HG02610 (cell line): Measurements from ENCODE around the gene ALG14.

Experiments used
- ATAC-seq: cut with Tn5 transposase; IDR thresholded peaks from one replicate; pipeline ENCODE4 v1.9.1; 2021; ENCODE audit warnings: mild to moderate bottlenecking, moderate library complexity; ENCODE audit not compliant: unreplicated experiment

The ALG14 gene

DNA sequence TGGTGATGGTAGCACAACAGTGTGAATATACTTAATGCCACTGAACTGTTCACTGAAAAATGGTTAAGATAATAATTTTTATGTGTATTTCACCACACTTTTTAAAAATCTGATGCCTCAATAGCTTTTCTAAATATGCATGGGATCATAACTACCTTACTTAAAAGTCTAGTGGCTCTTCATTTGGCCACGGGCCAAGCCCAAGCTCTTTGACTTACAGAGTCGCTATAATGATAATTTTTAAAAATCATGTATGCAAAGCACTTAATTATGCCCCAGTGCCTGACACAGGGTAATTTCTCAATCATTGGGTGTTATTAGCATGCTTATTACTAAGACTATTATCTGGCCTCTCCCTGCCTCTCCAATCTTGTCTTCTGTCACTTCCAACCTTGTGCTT lies 138.2 kb downstream of the ALG14 start:
- ATAC-seq: no peak

DNA sequence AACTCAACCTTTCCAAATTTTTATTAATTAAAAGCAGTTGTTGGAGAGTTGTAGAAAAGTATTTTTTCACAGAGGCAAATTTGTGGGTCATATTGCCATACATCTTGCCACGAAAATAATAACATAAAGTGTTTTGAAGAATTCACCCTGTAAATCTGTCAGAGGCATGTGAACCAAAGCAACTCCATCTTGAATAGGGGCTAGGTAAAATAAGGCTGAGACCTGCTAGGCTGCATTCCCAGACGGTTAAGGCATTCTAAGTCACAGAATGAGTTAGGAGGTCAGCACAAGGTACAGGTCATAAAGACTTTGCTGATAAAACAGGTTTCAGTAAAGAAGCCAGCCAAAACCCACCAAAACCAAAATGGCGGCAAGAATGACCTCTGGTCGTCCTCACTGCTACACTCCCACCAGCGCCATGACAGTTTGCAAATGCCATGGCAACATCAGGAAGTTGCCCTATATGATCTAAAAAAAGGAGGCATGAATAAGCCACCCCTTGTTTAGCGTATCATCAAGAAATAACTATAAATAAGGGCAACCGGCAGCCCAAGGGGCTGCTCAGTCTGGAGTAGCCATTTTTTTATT lies 141.4 kb downstream of the ALG14 start:
- ATAC-seq: no peak

DNA sequence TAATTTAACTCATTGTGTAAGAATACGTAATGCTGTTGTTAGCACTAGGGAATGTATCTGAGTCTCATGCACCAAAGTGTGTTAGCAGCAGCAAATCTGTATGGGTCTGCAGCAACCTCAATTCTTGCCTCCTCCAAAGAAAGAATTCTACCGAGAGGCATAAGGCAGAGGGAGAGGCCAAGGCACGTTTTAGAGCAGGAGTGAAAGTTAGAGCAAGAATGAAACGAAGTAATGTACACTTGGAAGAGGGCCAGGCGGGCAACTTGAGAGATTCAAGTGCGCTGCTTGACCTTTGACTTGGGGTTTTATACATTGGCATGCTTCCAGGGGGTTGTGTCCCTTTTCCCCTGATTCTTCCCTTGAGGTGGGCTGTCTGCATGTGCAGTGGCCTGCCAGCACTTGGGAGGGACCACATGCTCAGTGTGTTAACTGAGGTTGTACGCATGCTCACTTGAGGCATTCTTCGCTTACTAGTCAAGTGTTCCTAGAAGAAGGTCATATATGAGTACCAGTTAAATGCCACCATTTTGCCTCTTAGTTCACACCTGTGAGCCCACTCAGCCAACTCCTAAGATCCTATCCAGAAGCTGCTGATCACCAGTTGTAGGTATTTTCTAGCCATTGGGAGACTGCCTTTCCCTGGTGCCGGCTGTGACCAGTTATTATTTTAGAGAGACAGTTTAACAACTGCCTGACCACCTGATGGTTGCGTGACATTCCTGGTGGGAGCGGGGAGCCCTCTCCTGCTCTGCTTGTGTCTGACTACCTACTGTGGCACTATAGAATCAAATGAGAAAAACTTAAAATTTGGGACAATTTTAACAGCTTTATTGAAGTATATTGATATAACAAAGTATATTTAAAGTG lies 143.2 kb downstream of the ALG14 start:
- no peak for ATAC-seq

DNA sequence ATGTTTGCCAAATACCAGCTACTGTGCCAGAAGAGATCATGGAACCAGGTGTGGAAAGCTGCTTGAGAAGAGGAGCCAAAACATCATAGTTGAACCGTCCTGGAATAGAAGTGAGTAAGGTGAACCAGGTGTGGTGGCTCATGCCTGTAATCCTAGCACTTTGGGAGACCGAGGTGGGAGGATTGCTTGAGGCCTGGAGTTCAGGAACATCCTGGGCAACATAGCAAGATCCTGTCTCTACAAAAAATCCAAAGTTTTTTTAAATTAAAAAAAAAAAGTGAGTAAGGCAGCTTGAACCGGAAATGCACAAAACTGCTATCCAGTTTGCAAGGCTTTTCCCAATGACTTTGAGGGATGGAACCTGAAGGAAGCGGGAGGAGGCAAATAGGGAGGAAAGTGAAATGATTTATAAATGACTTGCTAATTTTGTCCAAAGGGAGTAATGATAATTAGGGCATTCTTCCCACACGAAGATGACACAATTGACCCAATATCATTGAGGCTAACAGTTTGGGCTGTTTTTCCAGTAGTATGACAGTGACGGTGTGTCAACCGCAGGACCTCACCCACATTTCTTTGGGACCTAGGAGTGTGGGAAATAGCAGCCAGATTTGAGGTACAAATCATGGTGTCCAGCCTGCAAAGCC lies 144.3 kb downstream of the ALG14 start:
- ATAC-seq: no peak

DNA sequence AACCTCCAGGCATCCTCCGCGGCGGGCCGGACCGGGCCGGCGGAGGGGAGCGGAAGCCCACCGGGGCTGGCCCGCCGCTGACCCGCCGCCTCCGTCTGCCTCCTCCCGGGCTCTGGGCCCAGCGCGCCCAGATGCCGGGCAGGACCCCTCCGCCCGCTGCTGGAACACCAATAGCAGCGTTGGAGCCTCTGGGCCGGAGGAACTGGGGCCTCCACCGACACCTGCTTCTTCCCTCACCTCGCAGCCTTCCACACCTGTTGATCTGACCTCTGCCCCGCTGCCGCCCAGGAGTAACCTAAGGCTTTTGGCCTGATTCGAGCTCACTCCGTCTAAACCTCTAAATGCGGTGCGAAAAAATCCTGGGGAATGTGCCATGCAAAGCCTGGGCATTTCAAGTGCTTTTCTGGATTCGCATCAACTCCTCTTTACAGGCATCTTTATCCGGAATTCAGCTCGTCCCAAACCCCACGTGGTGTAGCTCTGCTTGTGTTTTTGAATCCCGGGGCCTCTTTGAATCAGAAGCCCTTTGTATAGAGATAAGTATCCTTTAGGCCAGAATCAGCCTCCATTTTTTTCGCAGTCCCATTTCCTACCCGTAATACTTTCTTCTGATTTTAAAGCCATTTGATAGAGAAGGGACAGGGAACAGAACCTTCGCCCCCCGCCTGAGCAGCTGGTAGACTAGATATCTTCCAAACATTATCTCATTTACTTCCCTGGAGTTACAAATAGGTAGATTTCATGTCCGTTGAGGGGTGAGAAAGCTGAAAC lies 145.2 kb downstream of the ALG14 start:
- ATAC-seq: no peak

DNA sequence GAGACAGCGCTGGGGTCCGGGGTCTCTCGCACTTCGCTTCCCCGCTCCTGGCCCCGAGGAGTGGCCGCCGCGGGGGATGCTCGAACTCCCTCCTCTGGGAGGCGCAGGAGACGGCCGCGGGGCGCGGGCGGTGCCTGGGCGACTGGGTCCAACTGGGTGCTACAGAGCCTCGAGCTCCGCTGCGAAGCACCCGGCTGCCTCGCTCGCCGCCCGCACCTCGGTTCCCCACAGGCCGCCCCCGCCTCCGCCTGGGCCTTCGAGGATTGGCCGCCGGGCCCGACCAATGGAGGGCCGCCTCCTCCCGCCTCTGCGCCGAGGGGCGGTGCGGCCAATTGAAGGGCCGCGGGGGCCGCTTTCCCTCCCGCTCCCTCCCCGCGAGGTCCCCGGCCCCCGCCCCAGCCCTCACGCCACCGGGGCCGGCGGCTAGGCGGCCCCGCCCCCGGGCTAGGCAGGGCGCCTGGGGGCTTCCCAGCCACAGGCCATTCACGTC lies 145.8 kb downstream of the ALG14 start, which contains the start of gene CNN3:
Gene CNN3 (minus strand): TSS at position 196 of the 490 bp plus-strand sequence. CDS start 216 bp downstream, outside the sequence.
- ATAC-seq: peak; percentile 75

DNA sequence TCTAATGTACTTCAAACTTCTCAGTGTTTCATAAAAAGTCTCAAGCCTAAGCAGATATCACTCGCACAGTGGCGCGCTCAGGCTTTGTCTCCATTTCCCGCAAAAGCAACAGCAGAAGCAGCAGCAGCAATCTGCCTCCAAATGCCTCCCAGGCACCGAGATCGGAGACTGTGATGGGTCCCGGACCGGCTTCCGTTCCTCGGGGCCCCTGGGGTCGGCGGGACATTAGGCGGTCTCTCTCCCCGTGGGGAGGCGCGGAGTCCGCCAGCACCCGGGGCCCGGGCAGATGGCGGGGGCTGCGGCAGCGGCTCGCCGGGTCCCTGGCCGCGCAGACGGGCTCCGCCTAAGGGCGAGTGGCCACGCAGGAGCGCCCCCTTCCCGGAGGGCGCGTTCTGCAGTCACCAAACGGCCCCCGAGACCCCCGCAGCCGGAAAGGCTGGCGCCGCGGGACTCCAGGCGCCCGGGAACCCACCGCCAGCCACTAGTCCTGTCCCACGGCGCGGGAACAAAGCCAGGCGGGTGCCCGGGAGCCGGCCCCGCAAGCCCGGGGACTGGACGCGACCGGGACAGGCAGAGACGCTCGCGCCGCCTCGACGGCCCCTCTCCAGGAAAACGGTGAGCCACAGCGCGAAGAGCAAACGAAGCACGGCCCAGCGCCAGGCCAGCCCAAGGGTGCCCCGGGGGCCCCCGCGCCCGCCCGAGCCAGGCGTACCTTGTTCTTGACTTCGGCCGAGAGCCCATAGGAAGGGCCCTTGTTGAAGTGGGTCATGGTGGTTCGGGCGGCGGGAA lies 146.4 kb downstream of the ALG14 start:
- ATAC-seq: no peak

DNA sequence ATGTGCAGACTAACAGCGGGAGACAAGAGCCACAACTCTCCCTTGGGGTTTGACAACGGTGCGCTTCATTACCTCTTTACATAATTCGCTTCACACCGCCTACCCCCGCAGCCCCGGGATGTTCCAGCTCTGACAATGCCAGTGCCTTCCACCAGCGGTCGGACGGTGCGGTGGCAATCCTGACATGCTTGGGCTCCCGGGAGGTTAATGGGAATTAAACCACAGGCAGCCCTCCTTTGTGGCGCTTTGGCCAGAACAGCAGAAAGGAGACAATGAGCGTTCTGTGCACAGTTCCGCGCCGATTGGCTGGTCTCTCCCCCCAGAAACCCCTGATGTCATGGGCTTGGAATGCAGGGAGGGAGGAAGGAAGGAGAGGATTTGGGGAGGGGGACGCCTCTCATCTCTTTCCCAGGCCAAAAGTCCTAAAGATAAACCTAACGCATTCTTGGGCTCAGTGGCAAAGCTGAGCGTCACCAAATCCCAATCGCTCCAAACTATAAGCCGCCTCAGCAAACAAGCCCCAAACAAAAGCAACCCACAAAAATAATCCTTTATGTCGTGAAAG lies 147.1 kb downstream of the ALG14 start:
- ATAC-seq: peak; percentile 48

DNA sequence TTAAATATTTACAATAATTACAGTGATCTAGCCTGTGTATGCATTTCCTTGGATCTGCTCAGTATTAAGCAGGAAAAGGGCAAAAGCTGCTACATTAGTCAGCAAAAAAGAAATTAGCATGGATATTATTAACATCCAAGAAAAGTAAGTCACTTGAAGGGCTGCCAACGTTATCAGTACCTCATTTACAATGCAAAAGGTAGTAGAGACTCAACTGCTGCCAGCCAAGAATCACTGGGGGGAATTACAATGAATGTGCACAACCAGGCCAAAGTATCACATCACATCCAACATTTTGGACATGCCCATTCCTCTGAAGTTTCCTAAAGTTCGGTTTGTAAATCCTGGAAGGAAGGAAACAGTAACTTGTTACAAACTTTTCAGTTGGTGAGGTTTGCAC lies 147.7 kb downstream of the ALG14 start:
- no peak for ATAC-seq
